HL-60/S4 treated with phorbol 12-myristate 13-acetate at 8.2 ng/mL for 4 days and 3 days (cell line): Measurements from ENCODE around the gene APLP1.
"Not testable (repeated sequence)": the region's sequence is repeated elsewhere in the genome, so short reads cannot be mapped to it uniquely, and the experiment has no call there.

ENCODE experiments used
- in situ Hi-C: fragments of 300-500 bp; cut with MboI; formaldehyde crosslinking; loops from 2 replicates; pipeline ENCODE4 v1.15.0; 2022; ENCODE audit warnings: low sequenced_read_pairs

The APLP1 gene

GRCh38 chr19:35879770-35880317 is 11.5 kb downstream of the APLP1 start:
- in situ Hi-C loops = loop anchor here (10.0 kb wide), 1 partner anchor 55 kb away; the partner anchor contains the start of gene LRFN3

- in situ Hi-C loops = no loop called here
Observed at GRCh38 chr19:35882114-35882832, 13.9 kb downstream of the APLP1 start.

- in situ Hi-C loops = no loop called here
Observed at GRCh38 chr19:35883882-35884281, 15.5 kb downstream of the APLP1 start.

- in situ Hi-C loops = no loop called here
Observed at GRCh38 chr19:35885225-35885738, 16.9 kb downstream of the APLP1 start.

- in situ Hi-C loops = no loop called here
Observed at GRCh38 chr19:35885904-35886303, 17.5 kb downstream of the APLP1 start.

- in situ Hi-C loops = no loop called here
Observed at GRCh38 chr19:35887197-35887596, 18.8 kb downstream of the APLP1 start.

GRCh38 chr19:35888398-35888797 is 20.0 kb downstream of the APLP1 start:
- in situ Hi-C loops = no loop called here

- in situ Hi-C loops = no loop called here
Observed at GRCh38 chr19:35889370-35890112, 21.2 kb downstream of the APLP1 start.

- in situ Hi-C loops = no loop called here
Observed at GRCh38 chr19:35890113-35890650, 21.8 kb downstream of the APLP1 start.

- in situ Hi-C loops = not testable (repeated sequence)
Observed at GRCh38 chr19:35891819-35892218, 23.4 kb downstream of the APLP1 start.

GRCh38 chr19:35894342-35894741 is 26.0 kb downstream of the APLP1 start:
- in situ Hi-C loops = no loop called here

- in situ Hi-C loops = no loop called here
Observed at GRCh38 chr19:35895911-35896642, 27.7 kb downstream of the APLP1 start.

- in situ Hi-C loops = no loop called here
Observed at GRCh38 chr19:35896643-35897040, 28.3 kb downstream of the APLP1 start.

GRCh38 chr19:35897706-35898451 is 29.5 kb downstream of the APLP1 start:
- in situ Hi-C loops = no loop called here

GRCh38 chr19:35898499-35898809 is 30.1 kb downstream of the APLP1 start:
- in situ Hi-C loops = no loop called here

- in situ Hi-C loops = no loop called here
Observed at GRCh38 chr19:35899547-35900214, 31.3 kb downstream of the APLP1 start.

GRCh38 chr19:35901055-35901644 is 32.8 kb downstream of the APLP1 start:
- in situ Hi-C loops = no loop called here

- in situ Hi-C loops = no loop called here
Observed at GRCh38 chr19:35901854-35902661, 33.7 kb downstream of the APLP1 start, which contains the start of gene HCST. Gene HCST, plus strand, starts transcription at chr19:35902529. Its CDS starts 65 bp downstream, at chr19:35902594.
